Activated T-helper 17 cell treated with anti-CD3 and anti-CD28 coated beads, Interleukin-2, amount 50 U/mL, for 72 hours (primary cell): Measurements from ENCODE around the gene MSH3. TPM values are rescaled to one million over a fixed set of nuclear protein-coding genes. Genes with fewer than 3 reads are reported as not detected.
A peak's percentile ranks its signal among the peaks of the same experiment; 100 is the strongest.
"Not testable (repeated sequence)": the region's sequence is repeated elsewhere in the genome, so short reads cannot be mapped to it uniquely, and the experiment has no call there.

ENCODE experiments used
- ATAC-seq: fragments of 150-1000 bp; cut with Tn5 transposase; replicated peaks from 2 replicates; pipeline ENCODE4 v1.10.0; 2021; ENCODE audit warnings: mild to moderate bottlenecking, moderate library complexity
- H3K27ac Mint-ChIP-seq: one replicate; pipeline ENCODE4 v1.8.0; 2022; ENCODE audit warnings: mixed read lengths
- H3K27me3 Mint-ChIP-seq: one replicate; pipeline ENCODE4 v1.8.0; 2022; ENCODE audit warnings: mixed read lengths
- H3K36me3 Mint-ChIP-seq: one replicate; pipeline ENCODE4 v1.8.0; 2022; ENCODE audit warnings: low read depth, mild to moderate bottlenecking, mixed read lengths
- H3K4me1 Mint-ChIP-seq: one replicate; pipeline ENCODE4 v1.8.0; 2022; ENCODE audit warnings: mixed read lengths
- H3K4me3 Mint-ChIP-seq: one replicate; pipeline ENCODE4 v1.8.0; 2022; ENCODE audit warnings: mild to moderate bottlenecking, mixed read lengths
- H3K9me3 Mint-ChIP-seq: one replicate; pipeline ENCODE4 v1.8.0; 2022; ENCODE audit warnings: mixed read lengths
- total RNA-seq, 2 donors: library from RNA; stranded (reverse); gene quantifications; one replicate each; pipeline ENCODE4 v1.2.3, GENCODE V29; 2022

MSH3 gene
- total RNA-seq, 2 donors from 2014 or later = 23.6 to 24.9 TPM

DNA sequence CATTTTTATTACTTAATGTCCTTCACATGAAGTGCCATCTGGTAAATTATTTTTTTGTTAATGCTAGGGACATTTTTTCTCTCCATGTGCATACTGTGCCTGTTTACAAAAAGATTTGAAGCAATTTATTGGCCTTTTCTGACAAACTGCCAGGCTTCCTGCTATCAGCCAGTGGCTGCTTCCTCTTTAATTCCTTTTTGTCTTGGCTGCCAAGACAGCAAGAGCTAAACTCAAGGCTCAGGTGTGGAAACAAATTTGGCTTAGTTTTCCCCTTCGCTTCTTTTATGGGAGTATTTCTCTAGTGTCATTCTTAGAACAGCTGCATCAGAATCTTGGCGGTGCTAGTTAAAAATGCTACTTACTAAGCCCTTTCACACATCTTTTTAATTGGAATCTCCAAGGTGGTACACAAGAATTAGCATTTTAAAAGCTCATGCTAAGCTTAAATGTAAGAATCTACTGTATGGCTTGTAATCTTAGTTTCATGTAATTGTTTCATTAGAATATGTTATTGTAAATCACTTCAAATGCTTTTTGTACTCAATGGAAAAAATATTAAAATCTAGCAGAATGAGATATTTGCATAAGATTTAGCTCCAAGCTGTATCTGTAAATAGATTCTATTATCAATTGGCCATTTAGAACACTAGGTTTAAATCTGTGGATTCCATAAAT lies 171.5 kb downstream of the MSH3 start:
- H3K36me3 Mint-ChIP-seq = peaks cover 27% of the 10 kb centered on the region
- H3K9me3 Mint-ChIP-seq = peaks cover 5% of the 10 kb centered on the region
- no peak overlapping the region for H3K27ac Mint-ChIP-seq
- no peaks in the 10 kb centered on the region for H3K27me3 Mint-ChIP-seq
- no peak overlapping the region for H3K4me3 Mint-ChIP-seq
- H3K4me1 Mint-ChIP-seq = no peaks in the 10 kb centered on the region
- ATAC-seq = no peak

DNA sequence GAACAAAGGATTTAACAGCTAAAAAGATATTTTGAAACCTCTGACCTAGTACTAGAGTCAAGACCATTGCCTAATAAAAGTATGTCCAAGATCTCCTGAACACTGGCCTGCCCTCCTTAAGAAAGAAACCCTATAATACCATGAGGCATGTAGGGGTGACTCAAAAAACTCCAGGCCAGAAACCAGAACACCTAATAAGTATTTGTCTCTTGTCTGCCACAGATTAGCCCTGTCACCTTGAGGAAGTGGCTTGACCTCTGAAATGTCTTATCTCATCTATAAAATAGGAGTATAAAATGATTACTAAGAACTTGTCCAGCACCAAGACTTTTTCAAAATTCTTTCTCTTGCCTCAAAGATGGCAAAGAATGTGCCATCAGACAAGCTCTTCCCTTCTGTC lies 180.3 kb downstream of the MSH3 start:
- ATAC-seq = no peak
- Mint-ChIP-seq H3K27ac (no peak overlapping the region), H3K4me1 (no peaks in the 10 kb centered on the region), H3K27me3 (no peaks in the 10 kb centered on the region), H3K4me3 (no peak overlapping the region), H3K36me3 (no peaks in the 10 kb centered on the region), H3K9me3 (no peaks in the 10 kb centered on the region)

DNA sequence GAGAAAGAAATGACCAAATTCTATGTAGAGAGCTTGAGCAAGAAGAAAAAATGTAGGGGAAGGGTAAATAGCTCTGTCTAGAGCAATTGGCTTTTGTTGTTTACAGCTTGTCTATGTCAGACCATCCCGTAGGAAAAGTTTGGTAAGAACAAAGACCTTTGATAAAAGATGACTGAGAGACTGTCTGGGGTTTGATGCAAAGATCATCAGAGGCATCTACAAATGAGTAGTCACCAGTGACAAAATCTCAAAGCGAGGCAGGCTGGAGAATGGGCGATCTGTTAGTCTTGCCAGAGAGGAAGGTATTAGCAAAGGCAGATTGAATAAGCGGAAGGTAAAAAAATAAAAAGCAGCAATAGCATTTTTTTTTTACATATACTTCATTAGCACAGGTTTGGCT lies 180.7 kb downstream of the MSH3 start:
- H3K27me3 Mint-ChIP-seq = no peaks in the 10 kb centered on the region
- ATAC-seq = no peak
- no peaks in the 10 kb centered on the region for H3K9me3 Mint-ChIP-seq
- H3K4me1 Mint-ChIP-seq = no peaks in the 10 kb centered on the region
- H3K36me3 Mint-ChIP-seq = no peaks in the 10 kb centered on the region
- no peak overlapping the region for H3K4me3 Mint-ChIP-seq
- H3K27ac Mint-ChIP-seq = no peak overlapping the region

DNA sequence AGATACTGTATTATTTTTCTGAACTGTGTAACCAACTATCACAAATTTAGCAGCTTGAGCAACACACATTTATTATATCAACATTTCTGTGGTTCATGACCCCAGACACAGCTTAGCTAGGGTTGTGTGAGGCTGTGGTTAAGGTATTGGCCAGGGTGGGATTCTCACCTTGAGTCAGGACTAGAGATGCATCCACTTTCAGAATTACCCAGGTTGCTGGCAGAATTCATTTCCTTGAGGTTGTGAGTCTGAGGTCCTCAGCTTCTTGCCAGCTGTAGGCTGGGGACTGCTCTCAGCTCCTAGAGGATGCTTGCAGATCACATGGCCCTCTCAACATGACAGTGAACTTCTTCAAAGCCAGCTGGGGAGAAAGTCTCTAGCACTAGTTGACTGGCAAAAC lies 183.2 kb downstream of the MSH3 start:
- no peaks in the 10 kb centered on the region for H3K27me3 Mint-ChIP-seq
- H3K27ac Mint-ChIP-seq = no peak overlapping the region
- H3K4me3 Mint-ChIP-seq = no peak overlapping the region
- peaks cover 3% of the 10 kb centered on the region for H3K4me1 Mint-ChIP-seq
- H3K9me3 Mint-ChIP-seq = no peaks in the 10 kb centered on the region
- no peaks in the 10 kb centered on the region for H3K36me3 Mint-ChIP-seq
- peak; percentile 84 for ATAC-seq

DNA sequence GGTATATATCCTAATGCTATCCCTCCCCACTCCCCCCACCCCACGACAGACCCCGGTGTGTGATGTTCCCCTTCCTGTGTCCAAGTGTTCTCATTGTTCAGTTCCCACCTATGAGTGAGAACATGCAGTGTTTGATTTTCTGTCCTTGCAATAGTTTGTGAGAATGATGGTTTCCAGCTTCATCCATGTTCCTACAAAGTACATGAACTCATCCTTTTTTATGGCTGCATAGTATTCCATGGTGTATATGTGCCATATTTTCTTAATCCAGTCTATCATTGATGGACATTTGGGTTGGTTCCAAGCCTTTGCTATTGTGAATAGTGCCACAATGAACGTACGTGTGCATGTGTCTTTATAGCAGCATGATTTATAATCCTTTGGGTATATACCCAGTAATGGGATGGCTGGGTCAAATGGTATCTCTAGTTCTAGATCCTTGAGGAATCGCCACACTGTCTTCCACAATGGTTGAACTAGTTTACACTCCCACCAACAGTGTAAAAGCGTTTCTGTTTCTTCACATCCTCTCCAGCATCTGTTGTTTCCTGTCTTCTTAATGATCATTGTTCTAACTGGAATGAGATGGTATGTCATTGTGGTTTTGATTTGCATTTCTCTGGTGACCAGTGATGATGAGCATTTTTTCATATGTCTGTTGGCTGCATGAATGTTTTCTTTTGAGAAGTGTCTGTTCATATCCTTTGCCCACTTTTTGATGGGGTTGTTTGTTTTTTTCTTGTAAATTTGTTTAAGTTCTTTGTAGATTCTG lies 186.8 kb downstream of the MSH3 start:
- not testable (repeated sequence) for H3K27me3 Mint-ChIP-seq, H3K36me3 Mint-ChIP-seq, H3K27ac Mint-ChIP-seq, H3K9me3 Mint-ChIP-seq, H3K4me3 Mint-ChIP-seq, ATAC-seq, H3K4me1 Mint-ChIP-seq

DNA sequence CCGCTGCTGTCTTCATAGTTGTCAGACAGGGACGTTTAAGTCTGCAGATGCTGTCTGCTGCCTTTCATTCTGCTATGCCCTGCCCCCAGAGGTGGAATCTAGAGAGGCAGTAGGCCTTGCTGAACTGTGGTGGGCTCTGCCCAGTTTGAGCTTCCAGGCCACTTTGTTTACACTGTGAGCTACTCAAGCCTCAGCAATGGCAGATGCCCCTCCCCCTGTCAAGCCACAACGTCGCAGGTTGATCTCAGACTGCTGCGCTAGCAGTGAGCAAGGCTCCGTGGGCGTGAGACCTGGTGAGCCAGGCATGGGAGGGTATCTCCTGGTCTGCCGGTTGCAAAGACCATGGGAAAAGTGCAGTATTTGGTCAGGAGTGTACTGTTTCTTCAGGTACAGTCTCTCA lies 192.0 kb downstream of the MSH3 start:
- Mint-ChIP-seq H3K36me3 (peaks cover 42% of the 10 kb centered on the region), H3K9me3 (peaks cover 14% of the 10 kb centered on the region)
- ATAC-seq = not testable (repeated sequence)

DNA sequence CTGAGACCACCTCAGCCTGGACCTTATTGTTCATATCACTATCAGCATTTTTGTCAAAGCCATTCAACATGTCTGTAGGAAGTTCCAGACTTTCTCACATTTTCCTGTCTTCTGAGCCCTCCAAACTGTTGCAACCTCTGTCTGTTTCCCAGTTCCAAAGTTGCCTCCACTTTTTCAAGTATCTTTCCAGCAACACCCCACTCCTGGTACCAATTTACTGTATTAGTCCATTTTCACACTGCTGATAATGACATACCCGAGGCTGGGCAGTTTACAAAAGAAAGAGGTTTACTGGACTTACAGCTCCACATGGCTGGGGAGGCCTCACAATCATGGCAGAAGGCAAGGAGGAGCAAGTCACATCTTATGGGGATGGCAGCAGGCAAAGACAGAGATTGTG lies 195.7 kb downstream of the MSH3 start:
- H3K4me3 Mint-ChIP-seq = not testable (repeated sequence)
- H3K9me3 Mint-ChIP-seq = peaks cover 11% of the 10 kb centered on the region

More for the DNA sequence above, 192.0 kb downstream of the MSH3 start:
- not testable (repeated sequence) for H3K27ac Mint-ChIP-seq, H3K27me3 Mint-ChIP-seq, H3K4me1 Mint-ChIP-seq, H3K4me3 Mint-ChIP-seq

DNA sequence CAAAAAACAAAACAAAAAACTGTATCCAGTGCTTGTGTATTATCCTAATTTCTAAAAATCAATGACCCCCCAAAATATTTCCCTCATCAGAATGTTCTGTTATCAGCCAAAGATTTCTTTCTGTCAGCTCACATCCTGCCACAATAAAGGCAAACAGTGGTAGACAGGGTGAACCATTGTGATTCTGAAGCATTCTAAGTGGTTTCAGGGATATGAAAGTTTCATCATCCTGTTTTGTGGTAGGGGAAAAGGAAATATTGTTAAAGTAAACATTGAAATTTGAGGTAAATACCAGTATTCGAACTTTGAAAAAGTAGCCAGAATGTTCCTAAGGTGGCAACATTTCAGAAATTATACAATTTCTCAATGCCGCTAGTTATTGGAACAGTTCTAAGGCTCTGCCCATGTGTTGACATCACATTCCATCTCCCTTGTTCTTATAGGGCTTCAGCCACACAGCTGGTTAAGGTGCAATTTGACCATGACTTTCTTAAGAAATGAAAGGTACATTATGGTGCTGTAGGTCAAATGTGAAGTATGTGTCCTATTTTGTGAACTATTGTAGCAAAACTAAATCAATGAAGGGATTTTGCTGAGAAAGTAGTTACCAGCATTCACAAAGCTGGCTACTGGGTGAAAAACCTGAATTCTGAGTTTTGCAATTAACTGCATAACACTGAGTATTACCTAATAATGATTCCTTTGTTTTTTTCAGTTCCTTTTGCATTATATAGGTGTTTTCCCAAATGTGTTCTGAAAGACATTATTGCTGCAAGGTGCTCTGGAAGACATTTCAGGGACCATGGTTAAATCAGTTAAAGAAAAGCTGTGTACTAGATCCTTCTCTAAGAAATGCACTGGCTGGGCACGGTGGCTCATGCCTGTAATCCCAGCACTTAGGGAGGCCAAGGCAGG lies 198.1 kb downstream of the MSH3 start:
- Mint-ChIP-seq H3K4me3 (no peak overlapping the region), H3K27ac (no peak overlapping the region), H3K9me3 (peaks cover 11% of the 10 kb centered on the region), H3K36me3 (peaks cover 68% of the 10 kb centered on the region), H3K27me3 (no peaks in the 10 kb centered on the region), H3K4me1 (peaks cover 6% of the 10 kb centered on the region)
- ATAC-seq = no peak

More for the DNA sequence above, 195.7 kb downstream of the MSH3 start:
- H3K4me1 Mint-ChIP-seq, H3K27me3 Mint-ChIP-seq, ATAC-seq, H3K27ac Mint-ChIP-seq: not testable (repeated sequence)
- H3K36me3 Mint-ChIP-seq = peaks cover 52% of the 10 kb centered on the region

DNA sequence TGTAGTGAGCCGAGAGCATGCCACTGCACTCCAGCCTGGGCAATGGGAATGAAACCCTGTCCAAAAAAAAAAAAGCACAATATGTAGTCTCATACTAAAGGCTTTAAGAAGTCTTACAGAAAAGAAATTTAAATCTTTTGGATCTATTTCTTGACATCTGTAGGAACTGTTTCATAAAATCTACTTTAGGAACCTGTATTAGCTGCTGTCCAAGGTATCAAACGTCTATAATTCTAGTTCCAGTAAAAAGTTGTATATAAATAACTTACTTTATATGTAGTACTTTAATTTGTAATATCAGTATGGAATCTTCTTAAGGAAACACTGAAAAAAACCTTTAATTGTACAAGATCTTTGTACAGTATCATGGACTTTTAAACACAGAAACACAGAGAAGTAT lies 199.0 kb downstream of the MSH3 start:
- Mint-ChIP-seq H3K9me3 (peaks cover 8% of the 10 kb centered on the region), H3K4me3 (no peak overlapping the region), H3K4me1 (peaks cover 6% of the 10 kb centered on the region), H3K27me3 (no peaks in the 10 kb centered on the region), H3K36me3 (peaks cover 66% of the 10 kb centered on the region), H3K27ac (no peak overlapping the region)
- no peak for ATAC-seq

DNA sequence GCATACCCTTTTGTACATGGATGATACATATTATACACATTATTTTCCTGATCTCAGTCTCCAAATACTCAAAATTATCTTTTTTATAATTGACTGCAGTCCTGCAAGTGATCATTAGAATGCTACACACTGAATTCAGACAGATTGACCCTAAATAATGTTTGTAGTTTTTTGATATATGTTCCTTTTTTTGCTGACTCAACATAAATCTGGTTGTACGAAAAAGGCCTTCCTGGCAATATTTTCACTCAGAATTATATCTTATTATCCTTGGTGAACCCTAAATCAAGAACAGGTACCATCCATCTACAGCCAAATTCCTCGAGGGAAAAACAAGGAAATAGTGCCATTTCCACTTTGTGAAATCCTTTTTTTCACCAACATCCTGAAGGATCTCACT lies 200.1 kb downstream of the MSH3 start:
- H3K27me3 Mint-ChIP-seq = no peaks in the 10 kb centered on the region
- H3K27ac Mint-ChIP-seq = no peak overlapping the region
- H3K4me1 Mint-ChIP-seq = peaks cover 6% of the 10 kb centered on the region
- peaks cover 8% of the 10 kb centered on the region for H3K9me3 Mint-ChIP-seq
- no peak for ATAC-seq
- peaks cover 60% of the 10 kb centered on the region for H3K36me3 Mint-ChIP-seq
- no peak overlapping the region for H3K4me3 Mint-ChIP-seq

DNA sequence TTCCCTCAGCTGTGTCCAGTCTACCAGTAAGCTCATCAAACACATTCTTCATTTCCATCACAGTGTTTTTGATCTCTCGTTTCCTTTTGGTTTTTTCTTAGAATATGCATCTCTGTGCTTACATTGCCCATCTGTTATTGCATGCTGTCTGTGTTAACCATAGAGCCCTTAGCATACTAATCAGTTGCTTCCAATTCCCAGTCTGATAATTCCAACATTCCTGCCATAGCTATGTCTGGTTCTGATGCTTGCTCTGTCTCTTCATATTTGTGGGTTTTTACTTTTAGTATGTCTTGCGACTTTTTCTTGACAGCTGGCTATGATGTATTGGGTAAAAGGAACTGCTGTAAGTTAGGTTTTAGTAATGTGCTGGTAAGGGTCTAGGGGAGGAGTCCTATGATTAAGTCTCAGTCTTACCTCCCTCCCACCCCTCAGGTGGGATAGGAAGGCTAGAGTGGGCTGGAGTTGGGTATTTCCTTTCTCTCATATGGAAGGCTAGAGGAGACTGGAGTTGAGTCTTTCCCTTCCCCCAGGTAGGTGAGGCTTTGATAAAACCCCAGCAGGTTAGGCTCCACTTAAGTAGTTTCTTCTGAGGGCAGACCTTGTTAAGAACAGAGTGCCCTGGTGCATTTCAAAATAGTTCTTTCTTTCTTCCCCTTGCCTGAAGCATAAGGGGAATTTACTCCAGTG lies 206.6 kb downstream of the MSH3 start:
- H3K36me3 Mint-ChIP-seq = peaks cover 55% of the 10 kb centered on the region
- no peak for ATAC-seq
- no peak overlapping the region for H3K4me3 Mint-ChIP-seq
- H3K4me1 Mint-ChIP-seq = peaks cover 22% of the 10 kb centered on the region
- no peak overlapping the region for H3K27ac Mint-ChIP-seq
- no peaks in the 10 kb centered on the region for H3K9me3 Mint-ChIP-seq
- H3K27me3 Mint-ChIP-seq = no peaks in the 10 kb centered on the region

DNA sequence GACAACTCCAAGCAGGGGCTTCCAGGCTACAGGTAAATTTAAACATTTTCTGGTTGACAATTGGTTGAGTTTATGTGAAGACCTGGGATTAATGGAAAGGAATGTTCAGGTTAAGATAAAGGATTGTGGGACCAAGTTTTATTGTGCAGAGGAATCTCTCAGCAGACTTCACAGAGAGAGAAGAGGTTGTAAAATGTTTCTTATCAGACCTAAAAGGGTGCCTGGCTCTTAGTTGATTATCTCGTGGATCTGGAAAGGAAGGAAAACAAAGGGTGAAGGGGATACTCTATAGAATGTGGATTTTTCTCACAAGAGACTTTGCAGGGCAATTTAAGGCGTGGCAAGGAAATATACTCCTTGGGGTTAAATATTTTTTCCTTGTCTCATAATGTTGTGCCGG lies 209.3 kb downstream of the MSH3 start:
- Mint-ChIP-seq H3K4me3 (peak overlapping the region; percentile 34), H3K27ac (peak overlapping the region; percentile 52)
- ATAC-seq = no peak

DNA sequence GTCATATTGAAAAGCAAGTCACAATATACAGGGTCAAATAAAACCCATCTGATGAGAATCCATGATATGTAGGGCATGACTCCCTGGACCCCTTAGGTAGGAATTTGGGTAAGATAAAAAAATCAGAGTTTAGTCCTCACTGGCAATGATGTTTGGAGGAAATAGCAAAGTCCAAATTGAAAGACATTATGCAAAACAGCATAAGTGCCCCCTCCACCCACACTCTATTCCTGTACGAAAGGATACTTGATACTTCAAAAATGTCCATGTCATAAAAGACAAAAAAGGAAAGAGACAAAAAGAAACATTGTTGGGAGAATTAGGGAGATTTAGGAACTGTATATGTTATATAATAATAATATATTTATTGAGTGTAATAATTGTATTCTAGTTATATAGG lies 209.7 kb downstream of the MSH3 start:
- Mint-ChIP-seq H3K9me3 (peaks cover 3% of the 10 kb centered on the region), H3K27me3 (no peaks in the 10 kb centered on the region), H3K4me3 (peak overlapping the region; percentile 34), H3K36me3 (peaks cover 51% of the 10 kb centered on the region), H3K27ac (peak overlapping the region; percentile 52), H3K4me1 (peaks cover 33% of the 10 kb centered on the region)
- ATAC-seq = no peak

More for the DNA sequence above, 209.3 kb downstream of the MSH3 start:
- Mint-ChIP-seq H3K36me3 (peaks cover 51% of the 10 kb centered on the region), H3K4me1 (peaks cover 33% of the 10 kb centered on the region), H3K27me3 (no peaks in the 10 kb centered on the region), H3K9me3 (peaks cover 3% of the 10 kb centered on the region)
